Inferior parietal cortex (tissue), 1 donor: ENCODE results near the gene LRRC4C.

ENCODE experiments used
- DNase-seq: peaks from one replicate; pipeline ENCODE4 v3.0.0-alpha.2; 2016; ENCODE audit errors: extremely low spot score

Gene LRRC4C

GRCh38 chr11:40381481-40381880 is 1078.0 kb downstream of the LRRC4C start:
- no peak for DNase-seq

- no peak for DNase-seq
Measured at GRCh38 chr11:40380835-40381234, 1078.6 kb downstream of the LRRC4C start.

GRCh38 chr11:40376331-40376730 is 1083.1 kb downstream of the LRRC4C start:
- no peak for DNase-seq

- DNase-seq = no peak
Measured at GRCh38 chr11:40370821-40371616, 1088.4 kb downstream of the LRRC4C start.

- no peak for DNase-seq
Measured at GRCh38 chr11:40360206-40360798, 1099.2 kb downstream of the LRRC4C start.

GRCh38 chr11:40354121-40354520 is 1105.3 kb downstream of the LRRC4C start:
- DNase-seq = no peak

- DNase-seq = no peak
Measured at GRCh38 chr11:40340911-40341310, 1118.5 kb downstream of the LRRC4C start.

- no peak for DNase-seq
Measured at GRCh38 chr11:40338739-40339138, 1120.7 kb downstream of the LRRC4C start.

GRCh38 chr11:40338062-40338461 is 1121.4 kb downstream of the LRRC4C start:
- DNase-seq = no peak

- no peak for DNase-seq
Measured at GRCh38 chr11:40337118-40337517, 1122.3 kb downstream of the LRRC4C start.

GRCh38 chr11:40328890-40329614 is 1130.4 kb downstream of the LRRC4C start:
- DNase-seq = no peak

GRCh38 chr11:40323241-40323640 is 1136.2 kb downstream of the LRRC4C start:
- no peak for DNase-seq

GRCh38 chr11:40321537-40321936 is 1137.9 kb downstream of the LRRC4C start:
- no peak for DNase-seq

GRCh38 chr11:40316171-40316570 is 1143.3 kb downstream of the LRRC4C start:
- DNase-seq = no peak

- DNase-seq = no peak
Measured at GRCh38 chr11:40315122-40315521, 1144.3 kb downstream of the LRRC4C start.

GRCh38 chr11:40314327-40314726 is 1145.1 kb downstream of the LRRC4C start:
- DNase-seq = no peak

GRCh38 chr11:40306938-40307548 is 1152.4 kb downstream of the LRRC4C start:
- DNase-seq = no peak

GRCh38 chr11:40302669-40303068 is 1156.8 kb downstream of the LRRC4C start:
- DNase-seq = no peak

- DNase-seq = no peak
Measured at GRCh38 chr11:40295466-40295865, 1164.0 kb downstream of the LRRC4C start.

- DNase-seq = no peak
Measured at GRCh38 chr11:40294741-40295140, 1164.7 kb downstream of the LRRC4C start.

GRCh38 chr11:40294349-40294735 is 1165.1 kb downstream of the LRRC4C start:
- no peak for DNase-seq

- peak; percentile 96 for DNase-seq
Measured at GRCh38 chr11:40293655-40294348, 1165.7 kb downstream of the LRRC4C start.
